Heart right ventricle (tissue), 16 donors: Measurements from ENCODE around the gene JMJD7. TPM values are rescaled to one million over a fixed set of nuclear protein-coding genes. Genes with fewer than 3 reads are reported as not detected.

Source experiments
- ATAC-seq, 8 donors: fragments of 200-7000 bp; cut with Tn5 transposase; one replicate each; pipeline ENCODE4 v1.9.1; 2020; ENCODE audit warnings: mild to moderate bottlenecking in 8 of 8, moderate library complexity in 8 of 8, moderate number of reproducible peaks in 1 of 8
- DNase-seq, 2 donors: peaks; one replicate each; pipeline ENCODE4 v3.0.0-alpha.2; 2020
- H3K27ac ChIP-seq, 10 donors: fragments of 200-600 bp; sonication (generic) in 2 of 10; one replicate each; pipeline versions ENCODE4 v1.5.0 to v1.8.0; 2020 to 2022; ENCODE audit warnings: mild to moderate bottlenecking in 3 of 10
- H3K27me3 ChIP-seq, 7 donors: fragments of 200-600 bp; one replicate each; pipeline ENCODE4 v1.8.0; 2021 to 2022; ENCODE audit warnings: mild to moderate bottlenecking in 2 of 7
- H3K36me3 ChIP-seq, 9 donors: fragments of 200-600 bp; sonication (generic) in 1 of 9; one replicate each; pipeline versions ENCODE4 v1.5.0 to v1.8.0; 2020 to 2022; ENCODE audit warnings: mild to moderate bottlenecking in 2 of 9
- H3K4me1 ChIP-seq, 9 donors: fragments of 200-600 bp; sonication (generic) in 1 of 9; one replicate each; pipeline versions ENCODE4 v1.5.0 to v1.8.0; 2020 to 2022; ENCODE audit warnings: mild to moderate bottlenecking in 4 of 9
- H3K4me3 ChIP-seq, 10 donors: fragments of 200-600 bp; sonication (generic) in 2 of 10; one replicate each; pipeline versions ENCODE4 v1.5.0 to v1.8.0; 2020 to 2022; ENCODE audit warnings: mild to moderate bottlenecking in 7 of 10, moderate library complexity in 2 of 10
- H3K9me3 ChIP-seq, 11 donors: fragments of 200-600 bp in 10 of 11; sonication (generic) in 2 of 11; one replicate each; pipeline versions ENCODE4 v1.5.0 to v1.8.0; 2013 to 2022; ENCODE audit warnings: mild to moderate bottlenecking in 2 of 11, control low read depth in 1 of 11, moderate library complexity in 1 of 11
- CTCF ChIP-seq, 9 donors: fragments of 200-600 bp; sonication (generic) in 2 of 9; IDR thresholded peaks; one replicate each; pipeline versions ENCODE4 v1.5.0 to v1.8.0; 2021 to 2022; ENCODE audit warnings: antibody characterized with exemption in 9 of 9, mild to moderate bottlenecking in 5 of 9, moderate library complexity in 1 of 9
- WGBS, 2 donors: extraction: QIAGEN DNeasy Blood & Tissue Kit; methylation state at CpG; one replicate each; pipeline ENCODE4 v1.1.7; 2013; ENCODE audit warnings: inconsistent platforms in 1 of 2; 5-methylcytosine and 5-hydroxymethylcytosine counted together
- intact Hi-C, 10 donors: fragments of 100-400 bp; cut with DNase I; formaldehyde crosslinking; loops; one replicate each; pipeline versions ENCODE4 v1.11.1 to v1.14.2; 2022
- polyA plus RNA-seq, 2 donors: library from polyadenylated mRNA; stranded (reverse); fragments of 200-250 nt; gene quantifications; one replicate each; pipeline ENCODE4 v1.2.3, GENCODE V29; 2013
- total RNA-seq, 10 donors: library from RNA; stranded (reverse); fragmentation: NEBNext Ultra II Directional in 3 of 10; extraction: Animal tissue kit (Norgen Biotek cat#: 25700) in 3 of 10; gene quantifications; one replicate each; pipeline versions ENCODE4 v1.2.1 to v1.2.4, GENCODE V29; 2021 to 2023
- donor health status: Arrhythmogenic right ventricular cardiomyopathy.
- donor health status: ischemic (EF 13 %, LVEDD 7.1; RV severe dilation, severe dysfunction).
- donor health status: healthy with polysubstance abuse.
- donor health status: DM: no; HTN: yes; CAD: no.
- donor health status: DM: no; HTN: no; CAD: no.
- donor health status: ischemic (EF 25% LVEDD 6.9; RV normal size, moderate dysfunction).
- donor health status: ischemic (EF 25% LVEDD 5.7; RV mildly dilated, moderate dysfunction).
- donor health status: healthy.
- donor health status: DM: yes; HTN: yes; CAD: no.
- donor health status: Ischemic cardiomyopathy.
- donor health status: ischemic (EF 35%, LVEDD 5.7; RV mildly dilated, moderate dysfunction).
- donor health status: nonischemic (EF 11% LVEDD 7.7; RV severe dilation, severe dysfunction).
- donor health status: DM: yes; HTN: yes; CAD: no.
- donor health status: PGD.
- donor health status: ischemic (EF 29% LVEDD 5.4; RV normal size, mild dysfunction).
- donor health status: nonischemic (EF 23%, LVEDD 6.1; RV moderate dilation, normal function).

Gene JMJD7
- total and polyA plus RNA-seq, 12 donors: 8.6 to 23.0 (median 12.9) TPM

GRCh38 chr15:41836713-41837454 is 9.0 kb downstream of the JMJD7 start:
- DNase-seq (no peak), ATAC-seq (no peak)
- H3K9me3 ChIP-seq: no peaks in the 10 kb centered on the region
- H3K27ac ChIP-seq: no peak overlapping the region
- H3K4me3 ChIP-seq: no peak overlapping the region
- H3K4me1 ChIP-seq: peaks cover 0 to 20% (median 11%) of the 10 kb centered on the region in 9 donors
- 93 to 98% methylated on average over 23 of the region's 23 CpGs for WGBS, 2 donors
- H3K27me3 ChIP-seq: no peaks in the 10 kb centered on the region
- TF ChIP-seq CTCF (IDR thresholded peaks at IDR 0.05): no peak
- intact Hi-C loops: loop anchor here in 3 of 10 donors (5.0 to 10.0 kb wide), 2 partner anchors 60 to 68 kb away; no protein-coding TSS in a partner anchor
- peaks cover 0 to 46% (median 6%) of the 10 kb centered on the region in 9 donors for H3K36me3 ChIP-seq

GRCh38 chr15:41838400-41838897 is 10.6 kb downstream of the JMJD7 start, which contains the start of gene PLA2G4B:
Gene PLA2G4B, plus strand, starts transcription at chr15:41838847. Its CDS starts 67 bp downstream, at chr15:41838914.
- intact Hi-C loops: loop anchor here in 3 of 10 donors (5.0 to 10.0 kb wide), 2 partner anchors 59 to 66 kb away; no protein-coding TSS in a partner anchor
- Histone ChIP-seq H3K9me3 (no peaks in the 10 kb centered on the region), H3K27ac (no peak within 1 kb of the TSS), H3K36me3 (peaks cover 0 to 50% (median 6%) of the 10 kb centered on the region in 9 donors), H3K4me1 (peaks cover 0 to 13% (median 4%) of the 10 kb centered on the region in 9 donors), H3K27me3 (no peaks in the 10 kb centered on the region), H3K4me3 (no peak within 1 kb of the TSS)
- WGBS, 2 donors: 71 to 76% methylated on average over 6 of the region's 6 CpGs
- DNase-seq: no peak
- ATAC-seq: peak in 5 of 8 donors; percentile 14 to 36 (median 21)
- no peak for TF ChIP-seq CTCF (IDR thresholded peaks at IDR 0.05)

- Histone ChIP-seq H3K9me3 (no peaks in the 10 kb centered on the region), H3K27ac (no peak overlapping the region), H3K4me1 (peaks cover 0 to 13% (median 4%) of the 10 kb centered on the region in 9 donors), H3K4me3 (no peak overlapping the region), H3K27me3 (no peaks in the 10 kb centered on the region), H3K36me3 (peaks cover 0 to 65% (median 6%) of the 10 kb centered on the region in 9 donors)
- intact Hi-C loops: loop anchor here in 3 of 10 donors (5.0 to 10.0 kb wide), 2 partner anchors 57 to 65 kb away; no protein-coding TSS in a partner anchor
- DNase-seq: no peak
- WGBS, 2 donors: 95% methylated on average over 15 to 16 of the region's 16 CpGs
- no peak for ATAC-seq
- TF ChIP-seq CTCF (IDR thresholded peaks at IDR 0.05): no peak
Measured at GRCh38 chr15:41839781-41840491, 12.0 kb downstream of the JMJD7 start.

GRCh38 chr15:41840673-41841072 is 12.8 kb downstream of the JMJD7 start:
- DNase-seq (no peak), ATAC-seq (no peak)
- Histone ChIP-seq H3K9me3 (no peaks in the 10 kb centered on the region), H3K4me3 (no peak overlapping the region), H3K27me3 (no peaks in the 10 kb centered on the region), H3K4me1 (peaks cover 0 to 13% (median 4%) of the 10 kb centered on the region in 9 donors), H3K27ac (no peak overlapping the region), H3K36me3 (peaks cover 0 to 72% (median 6%) of the 10 kb centered on the region in 9 donors)
- no peak for TF ChIP-seq CTCF (IDR thresholded peaks at IDR 0.05)
- WGBS, 2 donors: 91 to 96% methylated on average over 15 of the region's 15 CpGs
- intact Hi-C loops: no loop called here
